Muscle layer of colon (tissue), 2 donors: ENCODE measurements around the gene HTD2.

Experiments used
- H3K27ac ChIP-seq: one replicate; pipeline ENCODE4 v1.7.0; 2013; ENCODE audit warnings: low read depth, mild to moderate bottlenecking, low read length, moderate library complexity
- H3K27me3 ChIP-seq, 2 donors: one replicate each; pipeline ENCODE4 v1.7.0; 2013; ENCODE audit warnings: low read length in 2 of 2, mild to moderate bottlenecking in 2 of 2; ENCODE audit not compliant: insufficient read depth in 2 of 2, control insufficient read depth in 1 of 2
- H3K36me3 ChIP-seq: one replicate; pipeline ENCODE4 v1.7.0; 2013; ENCODE audit warnings: mild to moderate bottlenecking, low read length; ENCODE audit not compliant: insufficient read depth
- H3K4me1 ChIP-seq: one replicate; pipeline ENCODE4 v1.7.0; 2013; ENCODE audit warnings: mild to moderate bottlenecking, low read length; ENCODE audit not compliant: insufficient read depth
- H3K4me3 ChIP-seq, 2 donors: one replicate each; pipeline ENCODE4 v1.7.0; 2013; ENCODE audit warnings: low read length in 2 of 2, low read depth in 1 of 2, mild to moderate bottlenecking in 1 of 2, moderate library complexity in 1 of 2
- H3K9ac ChIP-seq: one replicate; pipeline ENCODE4 v1.7.0; 2013; ENCODE audit warnings: low read length
- H3K9me3 ChIP-seq: one replicate; pipeline ENCODE4 v1.7.0; 2013; ENCODE audit warnings: mild to moderate bottlenecking, low read length
- donor health status: abdominal sarcoma.
- donor health status: Adenocarcinoma of cecum.

The HTD2 gene

GRCh38 chr3:58296269-58296668, 10.1 kb upstream of the HTD2 start:
- no peaks in the 10 kb centered on the region for H3K4me1 ChIP-seq
- no peaks in the 10 kb centered on the region for H3K9me3 ChIP-seq
- H3K36me3 ChIP-seq = no peaks in the 10 kb centered on the region
- no peaks in the 10 kb centered on the region for H3K27me3 ChIP-seq
- no peak overlapping the region for H3K4me3 ChIP-seq
- H3K9ac ChIP-seq = no peak overlapping the region
- no peak overlapping the region for H3K27ac ChIP-seq

- Histone ChIP-seq H3K36me3 (no peaks in the 10 kb centered on the region), H3K9me3 (no peaks in the 10 kb centered on the region), H3K4me1 (no peaks in the 10 kb centered on the region), H3K27ac (no peak overlapping the region), H3K9ac (no peak overlapping the region), H3K27me3 (no peaks in the 10 kb centered on the region), H3K4me3 (no peak overlapping the region)
Measured at GRCh38 chr3:58296843-58297242, 9.5 kb upstream of the HTD2 start.

- Histone ChIP-seq H3K36me3 (no peaks in the 10 kb centered on the region), H3K27ac (no peak overlapping the region), H3K9ac (no peak overlapping the region), H3K4me3 (no peak overlapping the region), H3K4me1 (no peaks in the 10 kb centered on the region), H3K9me3 (no peaks in the 10 kb centered on the region), H3K27me3 (no peaks in the 10 kb centered on the region)
Measured at GRCh38 chr3:58298190-58298589, 8.1 kb upstream of the HTD2 start.

GRCh38 chr3:58299075-58299474, 7.2 kb upstream of the HTD2 start:
- no peaks in the 10 kb centered on the region for H3K27me3 ChIP-seq
- H3K27ac ChIP-seq = no peak overlapping the region
- H3K9ac ChIP-seq = no peak overlapping the region
- no peaks in the 10 kb centered on the region for H3K4me1 ChIP-seq
- no peaks in the 10 kb centered on the region for H3K9me3 ChIP-seq
- H3K36me3 ChIP-seq = no peaks in the 10 kb centered on the region
- H3K4me3 ChIP-seq = no peak overlapping the region

GRCh38 chr3:58299839-58300516, 6.3 kb upstream of the HTD2 start:
- Histone ChIP-seq H3K27ac (no peak overlapping the region), H3K9me3 (no peaks in the 10 kb centered on the region), H3K4me1 (no peaks in the 10 kb centered on the region), H3K9ac (no peak overlapping the region), H3K36me3 (no peaks in the 10 kb centered on the region), H3K27me3 (no peaks in the 10 kb centered on the region), H3K4me3 (no peak overlapping the region)

GRCh38 chr3:58307639-58308215, 1.4 kb downstream of the HTD2 start:
- peak overlapping the region; percentile 93 to 99 for H3K4me3 ChIP-seq
- H3K9me3 ChIP-seq = no peaks in the 10 kb centered on the region

GRCh38 chr3:58308728-58309127, 2.4 kb downstream of the HTD2 start:
- Histone ChIP-seq H3K27ac (peak overlapping the region; percentile 50), H3K27me3 (no peaks in the 10 kb centered on the region), H3K4me1 (peaks cover 23% of the 10 kb centered on the region), H3K9ac (no peak overlapping the region), H3K4me3 (peak overlapping the region in 1 of 2 donors; percentile 99), H3K36me3 (peaks cover 40% of the 10 kb centered on the region), H3K9me3 (no peaks in the 10 kb centered on the region)

More at GRCh38 chr3:58307639-58308215, 1.4 kb downstream of the HTD2 start:
- Histone ChIP-seq H3K4me1 (peaks cover 23% of the 10 kb centered on the region), H3K27me3 (no peaks in the 10 kb centered on the region), H3K27ac (peak overlapping the region; percentile 95), H3K9ac (peak overlapping the region; percentile 99), H3K36me3 (peaks cover 32% of the 10 kb centered on the region)

GRCh38 chr3:58317811-58318210, 11.5 kb downstream of the HTD2 start:
- H3K4me1 ChIP-seq = peaks cover 3% of the 10 kb centered on the region
- H3K27ac ChIP-seq = no peak overlapping the region
- no peaks in the 10 kb centered on the region for H3K27me3 ChIP-seq
- no peak overlapping the region for H3K4me3 ChIP-seq
- no peak overlapping the region for H3K9ac ChIP-seq
- H3K9me3 ChIP-seq = no peaks in the 10 kb centered on the region
- peaks cover 40% of the 10 kb centered on the region for H3K36me3 ChIP-seq

- H3K27ac ChIP-seq = no peak overlapping the region
- H3K9ac ChIP-seq = no peak overlapping the region
- H3K36me3 ChIP-seq = peaks cover 23% of the 10 kb centered on the region
- H3K27me3 ChIP-seq = no peaks in the 10 kb centered on the region
- H3K4me1 ChIP-seq = peaks cover 11% of the 10 kb centered on the region
- H3K4me3 ChIP-seq = no peak overlapping the region
- no peaks in the 10 kb centered on the region for H3K9me3 ChIP-seq
Measured at GRCh38 chr3:58321791-58322190, 15.5 kb downstream of the HTD2 start.

- peaks cover 11% of the 10 kb centered on the region for H3K4me1 ChIP-seq
- H3K9me3 ChIP-seq = no peaks in the 10 kb centered on the region
- H3K36me3 ChIP-seq = peaks cover 13% of the 10 kb centered on the region
- no peak overlapping the region for H3K27ac ChIP-seq
- no peak overlapping the region for H3K4me3 ChIP-seq
- H3K27me3 ChIP-seq = no peaks in the 10 kb centered on the region
- H3K9ac ChIP-seq = no peak overlapping the region
Measured at GRCh38 chr3:58322793-58323192, 16.5 kb downstream of the HTD2 start.

- Histone ChIP-seq H3K9ac (no peak overlapping the region), H3K9me3 (no peaks in the 10 kb centered on the region), H3K4me1 (peaks cover 11% of the 10 kb centered on the region), H3K27ac (no peak overlapping the region), H3K4me3 (no peak overlapping the region), H3K36me3 (peaks cover 5% of the 10 kb centered on the region), H3K27me3 (no peaks in the 10 kb centered on the region)
Measured at GRCh38 chr3:58323529-58324390, 17.4 kb downstream of the HTD2 start.
